ENCODE measurements around the gene CAMSAP2.

Gene CAMSAP2

GRCh38 chr1:200896531-200897196, 158.0 kb downstream of the CAMSAP2 start:
- no peak for TF ChIP-seq CTCF (IDR thresholded peaks at IDR 0.05; ENCODE audit: low read depth, low read length)
- H3K4me3 ChIP-seq (ENCODE audit: low read depth, low read length), result no peak overlapping the region

GRCh38 chr1:200897259-200897658, 158.6 kb downstream of the CAMSAP2 start:
- H3K4me3 ChIP-seq (ENCODE audit: low read depth, low read length), result no peak overlapping the region
- TF ChIP-seq CTCF (IDR thresholded peaks at IDR 0.05; ENCODE audit: low read depth, low read length), result no peak

GRCh38 chr1:200899015-200899386, 160.3 kb downstream of the CAMSAP2 start:
- no peak overlapping the region for H3K4me3 ChIP-seq (ENCODE audit: low read depth, low read length)
- TF ChIP-seq CTCF (IDR thresholded peaks at IDR 0.05; ENCODE audit: low read depth, low read length), result no peak

- no peak overlapping the region for H3K4me3 ChIP-seq (ENCODE audit: low read depth, low read length)
- no peak for TF ChIP-seq CTCF (IDR thresholded peaks at IDR 0.05; ENCODE audit: low read depth, low read length)
Measured at GRCh38 chr1:200899451-200899915, 160.8 kb downstream of the CAMSAP2 start.

GRCh38 chr1:200899954-200900867, 161.5 kb downstream of the CAMSAP2 start:
- no peak overlapping the region for H3K4me3 ChIP-seq (ENCODE audit: low read depth, low read length)
- no peak for TF ChIP-seq CTCF (IDR thresholded peaks at IDR 0.05; ENCODE audit: low read depth, low read length)

- H3K4me3 ChIP-seq (ENCODE audit: low read depth, low read length), result no peak overlapping the region
- no peak for TF ChIP-seq CTCF (IDR thresholded peaks at IDR 0.05; ENCODE audit: low read depth, low read length)
Measured at GRCh38 chr1:200900877-200901276, 162.2 kb downstream of the CAMSAP2 start.

GRCh38 chr1:200901350-200901749, 162.7 kb downstream of the CAMSAP2 start:
- no peak overlapping the region for H3K4me3 ChIP-seq (ENCODE audit: low read depth, low read length)
- no peak for TF ChIP-seq CTCF (IDR thresholded peaks at IDR 0.05; ENCODE audit: low read depth, low read length)

All from WI38 (cell line).